Thoracic aorta (tissue), 2 donors: ENCODE data around the gene JMJD1C. TPM values are rescaled to one million over a fixed set of nuclear protein-coding genes. Genes with fewer than 3 reads are reported as not detected.

Experiments
- ATAC-seq: fragments of 150-250 bp; one replicate; pipeline ENCODE4 v1.8.0; 2017; ENCODE audit warnings: low read depth; ENCODE audit not compliant: insufficient number of reproducible peaks, low FRiP score
- DNase-seq: peaks from one replicate; pipeline ENCODE4 v3.0.0-alpha.2; 2020; ENCODE audit warnings: low spot score
- H3K27ac ChIP-seq, 2 donors: fragments of 200-600 bp; sonication (generic); 1 replicate in 1 of 2; 2 replicates in 1 of 2; pipeline ENCODE4 v1.5.1; 2016; ENCODE audit warnings: mild to moderate bottlenecking in 2 of 2, moderate library complexity in 2 of 2
- H3K27me3 ChIP-seq: fragments of 200-600 bp; sonication (generic); replicated peaks from 2 replicates; pipeline ENCODE4 v1.6.0; 2016; ENCODE audit warnings: mild to moderate bottlenecking; ENCODE audit not compliant: insufficient read depth
- H3K36me3 ChIP-seq: fragments of 200-600 bp; sonication (generic); one replicate; pipeline ENCODE4 v1.5.1; 2016
- H3K4me1 ChIP-seq, 2 donors: fragments of 200-600 bp; sonication (generic); 1 replicate in 1 of 2; 2 replicates in 1 of 2; pipeline versions ENCODE4 v1.5.1 to v1.6.0; 2016; ENCODE audit warnings: low read depth in 2 of 2, mild to moderate bottlenecking in 1 of 2; ENCODE audit not compliant: control insufficient read depth in 1 of 2
- H3K4me3 ChIP-seq: fragments of 200-600 bp; sonication (generic); 2 replicates; pipeline ENCODE4 v1.5.1; 2016; ENCODE audit warnings: mild to moderate bottlenecking
- H3K9me3 ChIP-seq: fragments of 200-600 bp; sonication (generic); 2 replicates; pipeline ENCODE4 v1.5.1; 2016
- CTCF ChIP-seq: fragments of 200-600 bp; sonication (generic); IDR thresholded peaks from one replicate; pipeline ENCODE4 v1.5.1; 2019; ENCODE audit warnings: antibody characterized with exemption
- total RNA-seq, 2 donors: library from RNA; depleted of rRNA; stranded (reverse); fragments of >200 nt; gene quantifications; one replicate each; pipeline versions ENCODE4 v1.1.0 to v1.2.3, GENCODE V29; 2016

JMJD1C gene
- total RNA-seq, 2 donors from 2014 or later: 95.2 to 215 TPM

- Histone ChIP-seq H3K4me3 (peak overlapping the region; percentile 33), H3K36me3 (no peaks in the 10 kb centered on the region), H3K4me1 (peaks cover 62 to 74% of the 10 kb centered on the region in 2 donors), H3K27me3 (no peaks in the 10 kb centered on the region), H3K27ac (peak overlapping the region; percentile 13 to 48), H3K9me3 (no peaks in the 10 kb centered on the region)
- TF ChIP-seq CTCF: no peak
- DNase-seq: no peak
- ATAC-seq: no peak
Observed at GRCh38 chr10:63256009-63256773, 209.6 kb downstream of the JMJD1C start.

- ATAC-seq (no peak), DNase-seq (no peak)
- no peak for TF ChIP-seq CTCF
- peaks cover 59 to 68% of the 10 kb centered on the region in 2 donors for H3K4me1 ChIP-seq
- no peaks in the 10 kb centered on the region for H3K27me3 ChIP-seq
- H3K36me3 ChIP-seq: no peaks in the 10 kb centered on the region
- H3K27ac ChIP-seq: peak overlapping the region in 1 of 2 donors; percentile 8
- H3K9me3 ChIP-seq: no peaks in the 10 kb centered on the region
- no peak overlapping the region for H3K4me3 ChIP-seq
Observed at GRCh38 chr10:63255316-63255715, 210.5 kb downstream of the JMJD1C start.

GRCh38 chr10:63253040-63253439 lies 212.7 kb downstream of the JMJD1C start:
- Histone ChIP-seq H3K27me3 (no peaks in the 10 kb centered on the region), H3K4me3 (no peak overlapping the region), H3K4me1 (peaks cover 48 to 49% of the 10 kb centered on the region in 2 donors), H3K9me3 (no peaks in the 10 kb centered on the region), H3K36me3 (no peaks in the 10 kb centered on the region), H3K27ac (no peak overlapping the region)
- DNase-seq (no peak), ATAC-seq (no peak)
- no peak for TF ChIP-seq CTCF

- DNase-seq (no peak), ATAC-seq (no peak)
- no peak overlapping the region for H3K27ac ChIP-seq
- peaks cover 41 to 47% of the 10 kb centered on the region in 2 donors for H3K4me1 ChIP-seq
- H3K27me3 ChIP-seq: no peaks in the 10 kb centered on the region
- H3K9me3 ChIP-seq: no peaks in the 10 kb centered on the region
- no peaks in the 10 kb centered on the region for H3K36me3 ChIP-seq
- TF ChIP-seq CTCF: no peak
- no peak overlapping the region for H3K4me3 ChIP-seq
Observed at GRCh38 chr10:63252095-63252762, 213.5 kb downstream of the JMJD1C start.

- DNase-seq (no peak), ATAC-seq (no peak)
- Histone ChIP-seq H3K36me3 (no peaks in the 10 kb centered on the region), H3K9me3 (no peaks in the 10 kb centered on the region), H3K27me3 (no peaks in the 10 kb centered on the region), H3K4me1 (peaks cover 19 to 27% of the 10 kb centered on the region in 2 donors), H3K27ac (no peak overlapping the region), H3K4me3 (no peak overlapping the region)
- TF ChIP-seq CTCF: no peak
Observed at GRCh38 chr10:63250032-63250431, 215.7 kb downstream of the JMJD1C start.
